Right lobe of liver (tissue), 4 donors: ENCODE measurements around the gene KIR2DL3.

Experiments
- POLR2A ChIP-seq: fragments of 450-650 bp; IDR thresholded peaks from one replicate; pipeline ENCODE4 v1.6.1; 2017; ENCODE audit warnings: antibody characterized with exemption, mild to moderate bottlenecking
- TF ChIP-seq, protein P1 (sequence below), 4 donors: fragments of 200-600 bp in 3 of 4; fragments of 450-650 bp in 1 of 4; IDR thresholded peaks; one replicate each; pipeline versions ENCODE4 v1.5.1 to v1.8.0; 2016 to 2022; ENCODE audit warnings: antibody characterized with exemption in 4 of 4, mild to moderate bottlenecking in 2 of 4
- donor health status: DM: no; HTN: no; CAD: no.
- donor health status: DM: no; HTN: no; CAD: no.
- donor health status: DM: no; HTN: yes; CAD: no.

GRCh38 chr19:54696766-54697165, 41.5 kb upstream of the KIR2DL3 start:
- no peak for TF ChIP-seq POLR2A
- TF ChIP-seq, protein P1, sequence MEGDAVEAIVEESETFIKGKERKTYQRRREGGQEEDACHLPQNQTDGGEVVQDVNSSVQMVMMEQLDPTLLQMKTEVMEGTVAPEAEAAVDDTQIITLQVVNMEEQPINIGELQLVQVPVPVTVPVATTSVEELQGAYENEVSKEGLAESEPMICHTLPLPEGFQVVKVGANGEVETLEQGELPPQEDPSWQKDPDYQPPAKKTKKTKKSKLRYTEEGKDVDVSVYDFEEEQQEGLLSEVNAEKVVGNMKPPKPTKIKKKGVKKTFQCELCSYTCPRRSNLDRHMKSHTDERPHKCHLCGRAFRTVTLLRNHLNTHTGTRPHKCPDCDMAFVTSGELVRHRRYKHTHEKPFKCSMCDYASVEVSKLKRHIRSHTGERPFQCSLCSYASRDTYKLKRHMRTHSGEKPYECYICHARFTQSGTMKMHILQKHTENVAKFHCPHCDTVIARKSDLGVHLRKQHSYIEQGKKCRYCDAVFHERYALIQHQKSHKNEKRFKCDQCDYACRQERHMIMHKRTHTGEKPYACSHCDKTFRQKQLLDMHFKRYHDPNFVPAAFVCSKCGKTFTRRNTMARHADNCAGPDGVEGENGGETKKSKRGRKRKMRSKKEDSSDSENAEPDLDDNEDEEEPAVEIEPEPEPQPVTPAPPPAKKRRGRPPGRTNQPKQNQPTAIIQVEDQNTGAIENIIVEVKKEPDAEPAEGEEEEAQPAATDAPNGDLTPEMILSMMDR (IDR thresholded peaks at IDR 0.05): no peak
